Measurements from ENCODE around the gene SLC9A9.

SLC9A9 gene

DNA sequence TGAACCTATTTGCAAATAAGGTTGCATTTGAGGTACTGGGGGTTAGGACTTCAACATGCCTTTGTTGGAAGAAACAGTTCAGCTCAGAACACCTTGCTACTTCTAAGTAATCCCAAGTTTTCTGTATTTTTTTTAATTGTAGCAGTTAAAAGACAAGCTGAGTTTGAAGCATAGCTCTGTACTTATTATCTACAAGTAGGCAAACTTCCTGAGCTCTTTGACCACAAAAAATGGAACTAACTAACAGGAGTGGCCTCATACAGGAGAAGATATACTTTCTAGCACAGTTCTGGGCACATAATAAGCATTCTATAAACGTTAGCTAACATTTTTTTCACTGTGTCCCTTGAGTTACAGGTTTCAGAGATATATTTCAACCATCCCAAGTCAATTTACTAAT lies 569.5 kb downstream of the SLC9A9 start:
- no peaks in the 10 kb centered on the region for H3K27me3 ChIP-seq
- peaks cover 0 to 17% (median 0%) of the 10 kb centered on the region in 10 experiments; a peak in 2 of 20 replicates for H3K4me1 ChIP-seq
- H4K20me1 ChIP-seq, result no peaks in the 10 kb centered on the region
- H3K9ac ChIP-seq, result no peak overlapping the region
- TF ChIP-seq Cebpa-rat (IDR thresholded peaks at IDR 0.05), result no peak
- no peak overlapping the region for H3K27ac ChIP-seq
- H3K4me2 ChIP-seq, result no peak overlapping the region
- peaks cover 0 to 54% (median 0%) of the 10 kb centered on the region in 11 experiments; a peak in 5 of 22 replicates for H3K36me3 ChIP-seq
- peaks cover 0 to 14% (median 6%) of the 10 kb centered on the region in 11 experiments; a peak in 8 of 22 replicates for H3K9me3 ChIP-seq (replicated peaks in 1 of 11)
- H3K4me3 ChIP-seq, result no peak overlapping the region

DNA sequence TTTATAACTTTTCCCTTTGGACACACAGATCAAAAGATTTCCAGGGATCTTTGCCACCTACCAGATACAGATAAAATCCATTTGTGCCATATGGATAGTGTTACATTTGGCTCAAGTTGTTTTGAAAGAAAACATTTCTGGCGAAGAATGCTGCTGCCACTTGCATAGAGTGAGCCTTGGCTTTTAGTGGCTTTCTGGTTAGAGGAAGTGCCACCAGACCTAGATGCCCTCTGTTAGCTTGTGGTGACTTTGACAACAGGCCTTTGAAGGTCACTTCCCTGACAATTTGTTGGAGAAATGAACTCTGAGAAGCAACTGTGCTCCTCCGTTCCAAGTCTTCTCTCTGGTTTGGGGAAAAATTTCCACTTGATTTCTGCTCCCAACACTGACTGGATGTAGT lies 570.7 kb downstream of the SLC9A9 start:
- H3K9me3 ChIP-seq (replicated peaks in 1 of 11), result peaks cover 0 to 14% (median 6%) of the 10 kb centered on the region in 11 experiments; a peak in 8 of 22 replicates
- H3K4me1 ChIP-seq, result peaks cover 0 to 17% (median 0%) of the 10 kb centered on the region in 10 experiments; a peak in 2 of 20 replicates
- no peak for TF ChIP-seq Cebpa-rat (IDR thresholded peaks at IDR 0.05)
- no peaks in the 10 kb centered on the region for H4K20me1 ChIP-seq
- peaks cover 0 to 42% (median 0%) of the 10 kb centered on the region in 11 experiments; a peak in 5 of 22 replicates for H3K36me3 ChIP-seq
- H3K4me2 ChIP-seq, result peak overlapping the region in 1 of 11 experiments; percentile 61; a peak in 3 of 22 replicates
- no peaks in the 10 kb centered on the region for H3K27me3 ChIP-seq
- H3K27ac ChIP-seq, result no peak overlapping the region
- H3K9ac ChIP-seq, result no peak overlapping the region
- no peak overlapping the region for H3K4me3 ChIP-seq

GRCh38 chr3:143276592-143276991 lies 571.7 kb downstream of the SLC9A9 start:
- Histone ChIP-seq H3K4me2 (peak overlapping the region in 1 of 11 experiments; percentile 13; a peak in 3 of 22 replicates), H3K9ac (no peak overlapping the region), H3K4me3 (no peak overlapping the region), H3K9me3 (replicated peaks in 1 of 11) (peaks cover 0 to 14% (median 6%) of the 10 kb centered on the region in 11 experiments; a peak in 8 of 22 replicates), H3K27me3 (no peaks in the 10 kb centered on the region), H3K36me3 (peaks cover 0 to 37% (median 0%) of the 10 kb centered on the region in 11 experiments; a peak in 4 of 22 replicates), H3K27ac (no peak overlapping the region), H4K20me1 (no peaks in the 10 kb centered on the region), H3K4me1 (peaks cover 0 to 17% (median 0%) of the 10 kb centered on the region in 10 experiments; a peak in 2 of 20 replicates)
- TF ChIP-seq Cebpa-rat (IDR thresholded peaks at IDR 0.05), result no peak

- Histone ChIP-seq H3K27ac (no peak overlapping the region), H3K9ac (no peak overlapping the region), H3K9me3 (replicated peaks in 1 of 11) (no peaks in the 10 kb centered on the region), H3K4me1 (peaks cover 0 to 17% (median 0%) of the 10 kb centered on the region in 10 experiments; a peak in 2 of 20 replicates), H3K4me3 (no peak overlapping the region), H4K20me1 (no peaks in the 10 kb centered on the region), H3K36me3 (peaks cover 0 to 30% (median 0%) of the 10 kb centered on the region in 11 experiments; a peak in 2 of 22 replicates), H3K27me3 (no peaks in the 10 kb centered on the region), H3K4me2 (no peak overlapping the region)
- no peak for TF ChIP-seq Cebpa-rat (IDR thresholded peaks at IDR 0.05)
Observed at GRCh38 chr3:143273975-143274690, 574.1 kb downstream of the SLC9A9 start.

- Histone ChIP-seq H3K9me3 (replicated peaks in 1 of 11) (no peaks in the 10 kb centered on the region), H3K4me2 (no peak overlapping the region), H3K9ac (no peak overlapping the region), H3K4me3 (no peak overlapping the region), H3K27me3 (no peaks in the 10 kb centered on the region), H3K36me3 (peaks cover 0 to 45% (median 0%) of the 10 kb centered on the region in 11 experiments; a peak in 6 of 22 replicates), H3K4me1 (peaks cover 0 to 12% (median 0%) of the 10 kb centered on the region in 10 experiments; a peak in 1 of 20 replicates), H4K20me1 (no peaks in the 10 kb centered on the region), H3K27ac (no peak overlapping the region)
- TF ChIP-seq Cebpa-rat (IDR thresholded peaks at IDR 0.05), result no peak
Observed at GRCh38 chr3:143271136-143271535, 577.1 kb downstream of the SLC9A9 start.

DNA sequence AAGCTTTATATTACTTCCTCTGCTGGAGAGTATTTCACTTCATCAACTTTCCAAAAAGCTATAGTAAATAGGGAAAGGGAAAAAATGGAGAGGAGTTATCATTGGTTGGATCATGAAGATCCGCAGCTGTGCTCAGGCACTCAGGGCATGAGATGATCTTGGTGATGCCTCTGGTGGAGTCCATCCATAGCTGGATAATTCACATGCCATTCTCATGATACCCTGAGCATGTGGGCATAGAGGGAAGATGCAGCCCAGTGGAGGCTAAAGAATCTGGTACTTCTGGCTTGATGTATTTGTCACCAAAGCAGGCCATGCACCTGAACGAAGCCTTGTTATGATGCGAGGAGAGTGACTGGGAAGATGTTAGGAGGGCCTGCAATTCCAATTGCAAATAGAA lies 578.5 kb downstream of the SLC9A9 start:
- peaks cover 0 to 17% (median 2%) of the 10 kb centered on the region in 10 experiments; a peak in 8 of 20 replicates for H3K4me1 ChIP-seq
- peaks cover 0 to 56% (median 0%) of the 10 kb centered on the region in 11 experiments; a peak in 6 of 22 replicates for H3K36me3 ChIP-seq
- TF ChIP-seq Cebpa-rat (IDR thresholded peaks at IDR 0.05), result no peak
- no peak overlapping the region for H3K9ac ChIP-seq
- no peak overlapping the region for H3K4me2 ChIP-seq
- no peaks in the 10 kb centered on the region for H3K9me3 ChIP-seq (replicated peaks in 1 of 11)
- no peak overlapping the region for H3K4me3 ChIP-seq
- H3K27me3 ChIP-seq, result no peaks in the 10 kb centered on the region
- no peaks in the 10 kb centered on the region for H4K20me1 ChIP-seq
- no peak overlapping the region for H3K27ac ChIP-seq

- H3K36me3 ChIP-seq, result peaks cover 0 to 56% (median 0%) of the 10 kb centered on the region in 11 experiments; a peak in 6 of 22 replicates
- H3K4me2 ChIP-seq, result no peak overlapping the region
- H3K27ac ChIP-seq, result no peak overlapping the region
- H4K20me1 ChIP-seq, result no peaks in the 10 kb centered on the region
- no peaks in the 10 kb centered on the region for H3K27me3 ChIP-seq
- H3K4me3 ChIP-seq, result no peak overlapping the region
- H3K9me3 ChIP-seq (replicated peaks in 1 of 11), result no peaks in the 10 kb centered on the region
- H3K4me1 ChIP-seq, result peaks cover 10 to 31% (median 12%) of the 10 kb centered on the region in 10 experiments; a peak in 14 of 20 replicates
- TF ChIP-seq Cebpa-rat (IDR thresholded peaks at IDR 0.05), result no peak
- no peak overlapping the region for H3K9ac ChIP-seq
Observed at GRCh38 chr3:143267989-143268388, 580.3 kb downstream of the SLC9A9 start.

DNA sequence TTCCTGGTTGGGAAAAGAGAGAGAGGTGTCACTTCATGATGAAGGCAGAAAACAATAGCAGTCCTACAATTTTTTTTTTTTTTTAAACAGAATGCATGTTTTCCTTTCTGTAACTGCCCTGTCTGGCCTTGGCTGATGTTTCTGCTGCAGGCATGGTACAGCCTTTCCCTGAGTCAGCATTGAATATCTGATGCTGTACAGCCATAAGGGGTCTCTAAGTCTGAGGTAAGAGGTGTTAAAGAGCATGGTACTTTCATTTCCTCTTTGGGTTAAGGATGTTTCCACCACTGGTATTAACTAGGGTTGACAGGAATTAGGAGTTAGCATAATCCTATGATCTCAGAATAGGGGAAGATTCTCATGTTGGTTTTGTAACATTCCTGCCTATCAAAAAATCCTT lies 581.3 kb downstream of the SLC9A9 start:
- H3K27ac ChIP-seq, result no peak overlapping the region
- H3K4me3 ChIP-seq, result no peak overlapping the region
- H3K4me1 ChIP-seq, result peaks cover 10 to 31% (median 12%) of the 10 kb centered on the region in 10 experiments; a peak in 14 of 20 replicates
- peaks cover 0 to 55% (median 0%) of the 10 kb centered on the region in 11 experiments; a peak in 6 of 22 replicates for H3K36me3 ChIP-seq
- H4K20me1 ChIP-seq, result no peaks in the 10 kb centered on the region
- no peak overlapping the region; a peak in 1 of 22 replicates for H3K4me2 ChIP-seq
- no peaks in the 10 kb centered on the region for H3K9me3 ChIP-seq (replicated peaks in 1 of 11)
- TF ChIP-seq Cebpa-rat (IDR thresholded peaks at IDR 0.05), result no peak
- H3K27me3 ChIP-seq, result no peaks in the 10 kb centered on the region
- H3K9ac ChIP-seq, result no peak overlapping the region

DNA sequence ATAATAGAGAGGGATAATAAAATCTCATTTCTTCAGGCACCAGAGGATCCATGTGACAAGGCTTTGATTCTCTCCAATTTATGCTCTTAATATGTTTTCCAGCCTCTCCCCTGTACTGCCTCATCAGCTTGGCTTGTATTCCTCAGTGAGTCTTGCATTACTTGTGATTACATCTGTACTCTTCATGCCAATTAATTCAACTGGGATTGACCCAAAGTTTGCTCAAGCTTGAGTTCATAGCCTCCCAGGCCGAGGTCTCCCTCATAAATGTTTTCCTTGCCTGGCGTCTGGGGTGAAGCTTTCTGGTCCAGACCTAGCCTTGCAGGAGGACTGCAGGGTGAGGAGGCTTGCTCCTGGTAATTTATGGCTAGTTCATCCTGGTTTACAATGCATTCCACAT lies 581.8 kb downstream of the SLC9A9 start:
- no peak overlapping the region for H3K9ac ChIP-seq
- no peak for TF ChIP-seq Cebpa-rat (IDR thresholded peaks at IDR 0.05)
- H3K4me2 ChIP-seq, result no peak overlapping the region

More for the DNA sequence above, 581.8 kb downstream of the SLC9A9 start:
- H3K4me1 ChIP-seq, result peaks cover 10 to 31% (median 12%) of the 10 kb centered on the region in 10 experiments; a peak in 14 of 20 replicates
- peaks cover 0 to 51% (median 0%) of the 10 kb centered on the region in 11 experiments; a peak in 6 of 22 replicates for H3K36me3 ChIP-seq
- H3K27ac ChIP-seq, result no peak overlapping the region
- H3K4me3 ChIP-seq, result no peak overlapping the region
- H4K20me1 ChIP-seq, result no peaks in the 10 kb centered on the region
- no peaks in the 10 kb centered on the region for H3K27me3 ChIP-seq
- no peaks in the 10 kb centered on the region for H3K9me3 ChIP-seq (replicated peaks in 1 of 11)

All from BLaER1 treated with 17β-estradiol and CSF1 and Interleukin-3, amounts not matched to agents 10 nM and 100 nM (cell line).